ENCODE data around the gene FAM118B. TPM values are rescaled to one million over a fixed set of nuclear protein-coding genes. Genes with fewer than 3 reads are reported as not detected.

FAM118B gene
- total and polyA plus RNA-seq, 3 donors from 2014 or later = 27.4 to 50.3 (median 36.3) TPM

DNA sequence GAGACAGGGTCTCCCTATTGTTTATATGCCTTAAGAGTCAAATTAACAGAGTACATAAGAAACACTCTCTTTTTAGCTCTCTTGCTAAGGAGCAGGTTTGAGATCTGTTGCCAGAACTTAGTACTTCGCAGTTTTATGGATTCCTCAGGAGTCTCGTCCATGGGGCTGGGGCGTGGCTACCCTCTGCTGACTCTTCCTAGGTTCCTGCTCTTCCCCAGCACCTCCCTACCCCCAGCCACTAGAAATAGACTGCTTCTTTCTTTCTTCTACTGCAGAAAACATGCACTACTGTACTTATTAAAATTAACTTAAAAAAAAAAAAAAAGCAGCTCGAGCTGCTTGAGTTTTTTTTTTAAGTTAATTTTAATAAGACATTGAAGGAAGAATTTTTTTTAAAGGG, 8.0 kb downstream of the FAM118B start:
- H3K36me3 ChIP-seq (ENCODE audit: low read depth, missing control alignments) = no peaks in the 10 kb centered on the region
- DNase-seq = no peak
- TF ChIP-seq POLR2A (IDR thresholded peaks at IDR 0.05) = no peak
- TF ChIP-seq, protein P1, sequence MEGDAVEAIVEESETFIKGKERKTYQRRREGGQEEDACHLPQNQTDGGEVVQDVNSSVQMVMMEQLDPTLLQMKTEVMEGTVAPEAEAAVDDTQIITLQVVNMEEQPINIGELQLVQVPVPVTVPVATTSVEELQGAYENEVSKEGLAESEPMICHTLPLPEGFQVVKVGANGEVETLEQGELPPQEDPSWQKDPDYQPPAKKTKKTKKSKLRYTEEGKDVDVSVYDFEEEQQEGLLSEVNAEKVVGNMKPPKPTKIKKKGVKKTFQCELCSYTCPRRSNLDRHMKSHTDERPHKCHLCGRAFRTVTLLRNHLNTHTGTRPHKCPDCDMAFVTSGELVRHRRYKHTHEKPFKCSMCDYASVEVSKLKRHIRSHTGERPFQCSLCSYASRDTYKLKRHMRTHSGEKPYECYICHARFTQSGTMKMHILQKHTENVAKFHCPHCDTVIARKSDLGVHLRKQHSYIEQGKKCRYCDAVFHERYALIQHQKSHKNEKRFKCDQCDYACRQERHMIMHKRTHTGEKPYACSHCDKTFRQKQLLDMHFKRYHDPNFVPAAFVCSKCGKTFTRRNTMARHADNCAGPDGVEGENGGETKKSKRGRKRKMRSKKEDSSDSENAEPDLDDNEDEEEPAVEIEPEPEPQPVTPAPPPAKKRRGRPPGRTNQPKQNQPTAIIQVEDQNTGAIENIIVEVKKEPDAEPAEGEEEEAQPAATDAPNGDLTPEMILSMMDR (IDR thresholded peaks at IDR 0.05) = no peak
- no peaks in the 10 kb centered on the region for H3K27me3 ChIP-seq
- 60 to 61% methylated on average over 4 of the region's 4 CpGs for WGBS, 2 donors
- intact Hi-C loops (cut with DNase I; ENCODE audit: low total_unique reads) = no loop called here
- no peak overlapping the region for H3K4me3 ChIP-seq
- H3K27ac ChIP-seq = no peak overlapping the region
- H3K9me3 ChIP-seq = no peaks in the 10 kb centered on the region
- peaks cover 21% of the 10 kb centered on the region for H3K4me1 ChIP-seq

DNA sequence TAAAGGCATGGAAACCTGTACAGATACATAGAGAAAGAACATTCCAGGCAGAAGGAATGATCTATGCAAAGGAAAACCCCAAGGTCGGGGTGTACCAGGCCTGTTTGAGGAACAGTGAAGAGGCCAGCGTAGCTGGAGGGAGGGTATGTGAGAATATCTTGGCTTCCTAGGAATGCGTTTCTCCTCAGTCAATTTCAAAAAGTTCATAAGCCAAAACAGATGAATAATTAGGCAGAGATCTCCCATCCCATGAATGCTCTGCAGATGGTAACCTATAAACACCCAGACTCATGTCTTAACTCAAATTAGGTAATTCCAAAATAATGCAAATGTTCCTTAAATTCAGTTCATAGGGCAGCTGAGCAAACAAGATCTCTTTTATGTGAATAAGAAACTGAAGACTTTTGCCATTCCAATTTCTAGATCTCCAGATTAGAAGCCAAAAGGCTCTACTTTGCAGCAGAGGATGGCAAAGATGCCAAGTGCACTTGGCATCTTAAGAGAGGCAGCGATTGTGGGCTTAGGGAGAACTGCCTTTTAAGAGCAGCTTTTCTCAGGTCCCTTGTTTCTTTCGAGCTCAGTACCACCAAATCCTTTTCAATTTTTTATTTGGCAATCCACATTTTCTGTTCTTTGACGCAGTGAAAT, 13.2 kb downstream of the FAM118B start:
- no peaks in the 10 kb centered on the region for H3K9me3 ChIP-seq
- intact Hi-C loops (cut with DNase I; ENCODE audit: low total_unique reads) = no loop called here
- H3K4me3 ChIP-seq = no peak overlapping the region
- DNase-seq = no peak
- no peaks in the 10 kb centered on the region for H3K36me3 ChIP-seq (ENCODE audit: low read depth, missing control alignments)
- H3K27me3 ChIP-seq = no peaks in the 10 kb centered on the region
- H3K27ac ChIP-seq = no peak overlapping the region
- TF ChIP-seq, protein P1 (IDR thresholded peaks at IDR 0.05) = no peak
- TF ChIP-seq POLR2A (IDR thresholded peaks at IDR 0.05) = no peak
- 85 to 92% methylated on average over 6 of the region's 6 CpGs for WGBS, 2 donors
- H3K4me1 ChIP-seq = no peaks in the 10 kb centered on the region

DNA sequence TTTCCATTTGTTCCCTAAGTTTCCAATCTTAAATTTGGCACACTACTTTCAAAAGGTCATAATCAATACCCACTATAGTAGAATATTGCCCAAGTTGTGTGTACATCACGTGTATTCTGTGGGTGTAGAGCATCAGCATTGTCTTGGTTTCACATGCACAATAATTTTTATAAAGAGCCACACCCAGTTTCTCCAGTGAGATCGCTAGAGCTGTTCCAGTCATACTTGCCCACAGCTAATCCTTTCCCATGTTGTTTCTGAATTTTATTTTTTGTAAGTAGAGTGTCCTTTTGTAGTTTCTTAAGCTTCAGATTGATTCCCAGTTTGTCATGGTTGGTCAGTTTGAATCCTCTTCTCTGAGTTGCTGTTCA, 13.7 kb downstream of the FAM118B start:
- Histone ChIP-seq H3K27me3 (no peaks in the 10 kb centered on the region), H3K9me3 (no peaks in the 10 kb centered on the region), H3K36me3 (ENCODE audit: low read depth, missing control alignments) (no peaks in the 10 kb centered on the region), H3K27ac (no peak overlapping the region), H3K4me1 (no peaks in the 10 kb centered on the region), H3K4me3 (no peak overlapping the region)
- intact Hi-C loops (cut with DNase I; ENCODE audit: low total_unique reads) = no loop called here
- no peak for DNase-seq
- TF ChIP-seq, protein P1 (IDR thresholded peaks at IDR 0.05) = no peak
- no peak for TF ChIP-seq POLR2A (IDR thresholded peaks at IDR 0.05)
- 84 to 92% methylated on average over 2 of the region's 2 CpGs for WGBS, 2 donors

DNA sequence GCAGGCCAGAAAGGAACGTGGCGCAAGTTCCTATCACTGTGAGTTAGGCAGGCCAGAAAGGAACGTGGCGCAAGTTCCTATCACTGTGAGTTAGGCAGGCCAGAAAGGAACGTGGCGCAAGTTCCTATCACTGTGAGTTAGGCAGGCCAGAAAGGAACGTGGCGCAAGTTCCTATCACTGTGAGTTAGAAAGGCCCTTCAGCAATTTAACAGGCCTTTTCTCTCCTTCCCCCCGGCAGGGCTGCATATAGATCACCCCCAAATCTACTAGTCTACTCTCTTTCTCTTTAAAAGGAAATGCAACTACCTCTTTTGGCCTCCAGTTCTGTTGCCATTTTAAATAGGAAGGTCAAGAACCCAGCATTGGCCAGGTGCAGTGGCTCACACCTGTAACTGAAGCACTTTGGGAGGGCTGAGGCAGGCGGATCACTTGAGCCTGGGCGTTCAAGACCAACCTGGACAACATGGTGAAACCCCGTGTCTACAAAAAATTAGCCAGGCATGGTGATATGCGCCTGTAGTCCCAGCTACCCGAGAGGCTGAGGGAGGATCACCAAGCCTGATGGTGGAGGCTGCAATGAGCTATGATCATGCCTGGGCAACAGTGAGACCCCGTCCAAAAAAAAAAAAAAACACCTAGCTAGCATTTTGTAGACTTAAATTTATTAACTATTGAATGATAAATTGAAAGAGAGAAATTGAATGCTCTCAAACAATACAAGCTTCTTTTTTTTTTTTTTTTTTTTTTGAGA, 14.9 kb downstream of the FAM118B start:
- WGBS, 2 donors = 75 to 83% methylated on average over 9 to 13 of the region's 15 CpGs
- intact Hi-C loops (cut with DNase I; ENCODE audit: low total_unique reads) = no loop called here
- Histone ChIP-seq H3K27me3 (no peaks in the 10 kb centered on the region), H3K9me3 (no peaks in the 10 kb centered on the region), H3K27ac (no peak overlapping the region), H3K4me3 (no peak overlapping the region), H3K36me3 (ENCODE audit: low read depth, missing control alignments) (no peaks in the 10 kb centered on the region), H3K4me1 (no peaks in the 10 kb centered on the region)
- no peak for DNase-seq
- TF ChIP-seq POLR2A (IDR thresholded peaks at IDR 0.05) = no peak
- TF ChIP-seq, protein P1 (IDR thresholded peaks at IDR 0.05) = no peak
